Smooth muscle cell (in vitro differentiated cells): Measurements from ENCODE around the gene ERBB4. TPM values are rescaled to one million over a fixed set of nuclear protein-coding genes. Genes with fewer than 3 reads are reported as not detected.
"Not testable (repeated sequence)": the region's sequence is repeated elsewhere in the genome, so short reads cannot be mapped to it uniquely, and the experiment has no call there.

Source experiments
- DNase-seq: peaks from one replicate; lab custom pipeline; 2025; ENCODE audit not compliant: unreplicated experiment; lab: John Stamatoyannopoulos, UW
- H2AFZ ChIP-seq: fragments of 200-600 bp; sonication (generic); 2 replicates; pipeline ENCODE4 v1.6.0; 2016; ENCODE audit warnings: antibody characterized with exemption, low read depth, mild to moderate bottlenecking
- H3F3A ChIP-seq: fragments of 200-600 bp; sonication (generic); 2 replicates; pipeline ENCODE4 v1.6.0; 2017; ENCODE audit warnings: antibody characterized with exemption, low read depth
- H3K27ac ChIP-seq: fragments of 200-600 bp; sonication (generic); 2 replicates; pipeline ENCODE4 v1.5.1; 2016; ENCODE audit warnings: low read depth, mild to moderate bottlenecking
- H3K27me3 ChIP-seq: fragments of 200-600 bp; sonication (generic); 2 replicates; pipeline ENCODE4 v1.6.1; 2016; ENCODE audit warnings: low read depth, mild to moderate bottlenecking
- H3K36me3 ChIP-seq: fragments of 200-600 bp; sonication (generic); 2 replicates; pipeline ENCODE4 v1.5.1; 2016; ENCODE audit warnings: low read depth
- H3K4me1 ChIP-seq: fragments of 200-600 bp; sonication (generic); 2 replicates; pipeline ENCODE4 v1.5.1; 2016; ENCODE audit warnings: low read depth
- H3K4me2 ChIP-seq: fragments of 200-600 bp; sonication (generic); 2 replicates; pipeline ENCODE4 v1.6.0; 2016; ENCODE audit warnings: mild to moderate bottlenecking
- H3K4me3 ChIP-seq: fragments of 200-600 bp; sonication (generic); 2 replicates; pipeline ENCODE4 v1.5.1; 2016; ENCODE audit warnings: mild to moderate bottlenecking
- H3K79me2 ChIP-seq: fragments of 200-600 bp; sonication (generic); 2 replicates; pipeline ENCODE4 v1.6.0; 2016; ENCODE audit warnings: low read depth, mild to moderate bottlenecking
- H3K9ac ChIP-seq: fragments of 200-600 bp; sonication (generic); 2 replicates; pipeline ENCODE4 v1.6.0; 2016; ENCODE audit warnings: low read depth
- H3K9me3 ChIP-seq: fragments of 200-600 bp; sonication (generic); replicated peaks from 2 replicates; pipeline ENCODE4 v1.5.1; 2016; ENCODE audit warnings: low read depth
- H4K20me1 ChIP-seq: fragments of 200-600 bp; sonication (generic); 2 replicates; pipeline ENCODE4 v1.6.0; 2016; ENCODE audit warnings: low read depth
- WGBS: methylation state at CpG from one replicate; pipeline ENCODE4 v1.1.7; 2016; ENCODE audit warnings: low lambda C conversion rate; 5-methylcytosine and 5-hydroxymethylcytosine counted together
- polyA plus RNA-seq: library from polyadenylated mRNA; unstranded; fragments of >200 nt; fragmentation: Nextera tagmentation; extraction: Ambion mirVana; gene quantifications from 2 replicates; pipeline ENCODE4 v1.2.1, GENCODE V29; 2016
- total RNA-seq: library from RNA; depleted of rRNA; stranded (reverse); fragments of >200 nt; gene quantifications from 2 replicates; pipeline ENCODE4 v1.2.3, GENCODE V29; 2014
- TF ChIP-seq, protein P1 (sequence below): fragments of 200-600 bp; sonication (generic); IDR thresholded peaks from 2 replicates; pipeline ENCODE4 v1.5.1; 2017; ENCODE audit warnings: borderline replicate concordance, mild to moderate bottlenecking, antibody characterized with exemption; ENCODE audit not compliant: insufficient read depth, poor library complexity, severe bottlenecking

ERBB4 gene
- total and polyA plus RNA-seq, 2 experiments from 2014 or later = 0.67 TPM; not detected in 1

DNA sequence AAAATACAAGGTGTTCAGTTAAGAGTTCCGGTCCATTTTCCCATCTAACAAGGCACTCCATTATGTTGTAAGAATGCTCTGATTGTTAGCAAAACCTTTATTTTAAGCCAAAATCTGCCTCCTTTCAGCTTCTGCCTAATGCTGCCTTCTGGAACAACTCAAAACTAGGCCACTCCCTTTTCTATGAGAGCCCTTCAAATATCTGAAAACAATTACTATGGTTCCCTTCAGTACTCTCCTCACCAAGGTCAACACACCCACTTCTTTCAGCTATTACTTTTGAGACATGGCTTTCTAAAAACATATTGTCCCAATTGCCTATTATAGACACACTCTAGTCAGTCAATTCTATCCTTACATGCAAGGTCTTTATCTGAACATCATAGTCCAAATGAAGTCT, 429.4 kb downstream of the ERBB4 start:
- H3F3A ChIP-seq = no peaks in the 10 kb centered on the region
- WGBS = 96% methylated on average over 1 of the region's 1 CpG
- H3K27ac ChIP-seq = no peak overlapping the region
- no peak overlapping the region for H3K4me2 ChIP-seq
- H4K20me1 ChIP-seq = no peaks in the 10 kb centered on the region
- no peaks in the 10 kb centered on the region for H3K79me2 ChIP-seq
- DNase-seq = no peak
- TF ChIP-seq, protein P1, sequence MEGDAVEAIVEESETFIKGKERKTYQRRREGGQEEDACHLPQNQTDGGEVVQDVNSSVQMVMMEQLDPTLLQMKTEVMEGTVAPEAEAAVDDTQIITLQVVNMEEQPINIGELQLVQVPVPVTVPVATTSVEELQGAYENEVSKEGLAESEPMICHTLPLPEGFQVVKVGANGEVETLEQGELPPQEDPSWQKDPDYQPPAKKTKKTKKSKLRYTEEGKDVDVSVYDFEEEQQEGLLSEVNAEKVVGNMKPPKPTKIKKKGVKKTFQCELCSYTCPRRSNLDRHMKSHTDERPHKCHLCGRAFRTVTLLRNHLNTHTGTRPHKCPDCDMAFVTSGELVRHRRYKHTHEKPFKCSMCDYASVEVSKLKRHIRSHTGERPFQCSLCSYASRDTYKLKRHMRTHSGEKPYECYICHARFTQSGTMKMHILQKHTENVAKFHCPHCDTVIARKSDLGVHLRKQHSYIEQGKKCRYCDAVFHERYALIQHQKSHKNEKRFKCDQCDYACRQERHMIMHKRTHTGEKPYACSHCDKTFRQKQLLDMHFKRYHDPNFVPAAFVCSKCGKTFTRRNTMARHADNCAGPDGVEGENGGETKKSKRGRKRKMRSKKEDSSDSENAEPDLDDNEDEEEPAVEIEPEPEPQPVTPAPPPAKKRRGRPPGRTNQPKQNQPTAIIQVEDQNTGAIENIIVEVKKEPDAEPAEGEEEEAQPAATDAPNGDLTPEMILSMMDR = no peak
- no peaks in the 10 kb centered on the region for H3K9me3 ChIP-seq
- no peak overlapping the region for H3K9ac ChIP-seq
- no peaks in the 10 kb centered on the region for H3K27me3 ChIP-seq
- no peak overlapping the region for H3K4me3 ChIP-seq
- H3K36me3 ChIP-seq = no peaks in the 10 kb centered on the region
- H3K4me1 ChIP-seq = no peaks in the 10 kb centered on the region
- H2AFZ ChIP-seq = no peak overlapping the region

DNA sequence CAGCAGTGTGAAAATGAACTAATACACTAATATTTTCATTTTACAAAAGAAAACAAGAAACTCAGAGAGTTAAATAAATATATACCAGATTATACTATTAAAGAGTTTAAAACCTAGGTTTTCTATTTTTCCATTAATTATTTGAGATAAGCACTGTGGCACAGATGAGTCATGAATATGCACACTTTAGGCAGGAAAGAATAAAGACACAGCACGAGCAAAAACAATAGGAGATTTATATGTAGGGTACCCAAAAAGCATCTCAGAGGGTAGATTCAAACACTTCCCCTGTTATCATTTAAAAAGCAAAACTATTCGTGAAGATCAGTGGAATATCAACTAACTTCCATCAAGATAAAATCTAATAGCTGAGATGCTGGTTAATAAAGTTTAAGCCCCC, 430.6 kb downstream of the ERBB4 start:
- H3K4me2 ChIP-seq = no peak overlapping the region
- no peaks in the 10 kb centered on the region for H3K4me1 ChIP-seq
- H3F3A ChIP-seq = no peaks in the 10 kb centered on the region
- no peak overlapping the region for H3K27ac ChIP-seq
- 85% methylated on average over 2 of the region's 2 CpGs for WGBS
- no peaks in the 10 kb centered on the region for H3K9me3 ChIP-seq
- TF ChIP-seq, protein P1 = no peak
- H3K4me3 ChIP-seq = no peak overlapping the region
- H3K9ac ChIP-seq = no peak overlapping the region
- no peaks in the 10 kb centered on the region for H3K79me2 ChIP-seq
- H3K27me3 ChIP-seq = no peaks in the 10 kb centered on the region
- no peak for DNase-seq
- no peak overlapping the region for H2AFZ ChIP-seq
- H4K20me1 ChIP-seq = no peaks in the 10 kb centered on the region
- H3K36me3 ChIP-seq = no peaks in the 10 kb centered on the region

DNA sequence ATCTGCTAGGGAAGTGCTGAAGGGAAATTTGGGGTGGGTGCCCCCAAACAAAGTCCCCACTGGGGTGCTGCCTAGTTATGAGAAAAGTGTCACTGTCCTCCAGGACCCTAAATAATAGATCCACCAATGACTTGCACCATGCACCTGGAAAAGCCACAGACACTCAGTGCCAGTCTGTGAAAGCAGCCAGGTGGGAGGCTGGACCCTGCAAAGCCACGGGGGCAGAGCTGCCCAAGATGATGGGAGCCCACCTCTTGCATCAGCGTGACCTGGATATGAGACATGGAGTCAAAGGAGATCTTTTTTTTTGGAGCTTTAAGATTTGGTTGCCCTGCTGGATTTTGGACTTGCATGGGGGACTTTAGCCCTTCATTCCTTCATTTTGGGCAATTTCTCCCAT, 431.6 kb downstream of the ERBB4 start:
- Histone ChIP-seq H2AFZ (no peak overlapping the region), H3K36me3 (no peaks in the 10 kb centered on the region), H3K79me2 (no peaks in the 10 kb centered on the region), H3K27me3 (no peaks in the 10 kb centered on the region), H3F3A (no peaks in the 10 kb centered on the region), H3K4me3 (no peak overlapping the region), H3K27ac (no peak overlapping the region), H4K20me1 (no peaks in the 10 kb centered on the region), H3K9me3 (no peaks in the 10 kb centered on the region), H3K4me1 (no peaks in the 10 kb centered on the region), H3K4me2 (no peak overlapping the region), H3K9ac (no peak overlapping the region)
- TF ChIP-seq, protein P1 = no peak
- no peak for DNase-seq
- WGBS = 82% methylated on average over 2 of the region's 2 CpGs

DNA sequence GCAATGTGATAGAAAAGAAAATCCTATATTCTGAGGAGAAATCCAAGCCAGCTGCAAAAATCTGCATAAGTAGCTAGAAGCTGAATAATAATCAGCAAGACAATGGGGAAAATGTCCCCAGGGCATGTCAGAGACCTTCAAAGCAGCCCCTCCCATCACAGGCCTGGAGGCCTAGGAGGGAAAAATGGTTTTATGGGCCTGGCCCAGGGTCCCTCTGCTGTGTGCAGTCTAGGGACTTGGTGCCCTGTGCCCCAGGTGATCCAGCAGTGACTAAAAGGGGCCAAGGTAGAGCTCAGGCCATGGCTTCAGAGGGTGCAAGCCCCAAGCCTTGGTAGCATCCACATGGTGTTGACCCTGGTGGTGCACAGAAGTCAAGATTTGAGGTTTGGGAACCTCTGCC, 432.1 kb downstream of the ERBB4 start:
- H3K27me3 ChIP-seq = not testable (repeated sequence)

More for the DNA sequence above, 432.1 kb downstream of the ERBB4 start:
- H3K4me1 ChIP-seq, H3K9ac ChIP-seq, H4K20me1 ChIP-seq, H3K9me3 ChIP-seq, H3F3A ChIP-seq, H2AFZ ChIP-seq, DNase-seq, H3K27ac ChIP-seq, H3K79me2 ChIP-seq, H3K4me2 ChIP-seq, H3K36me3 ChIP-seq, H3K4me3 ChIP-seq: not testable (repeated sequence)
